CD4-positive, alpha-beta memory T cell (primary cell): Measurements from ENCODE around the gene ABL1. TPM values are rescaled to one million over a fixed set of nuclear protein-coding genes. Genes with fewer than 3 reads are reported as not detected.

Source experiments
- CTCF ChIA-PET: fragments of 350-600 bp; sonication (Branson Sonifier 250); formaldehyde crosslinking; loops from one replicate; lab custom pipeline; 2021; ENCODE audit warnings: inconsistent platforms; ENCODE audit not compliant: partially characterized antibody; lab: Charles Lee
- POLR2A ChIA-PET: fragments of 350-600 bp; sonication (Branson Sonifier 250); formaldehyde crosslinking; loops from one replicate; lab custom pipeline; 2021; ENCODE audit not compliant: partially characterized antibody; lab: Charles Lee
- DNase-seq, 5 donors: peaks; one replicate each; pipeline versions ENCODE4 v3.0.0 to v3.0.0-alpha.2; 2020 to 2022; ENCODE audit warnings: mixed read lengths in 1 of 5
- H3K27ac ChIP-seq: one replicate; pipeline ENCODE4 v1.7.0; 2013; ENCODE audit warnings: low read depth, low read length
- H3K27me3 ChIP-seq: 2 replicates; pipeline ENCODE4 v1.7.0; 2013; ENCODE audit warnings: mild to moderate bottlenecking, low read length, moderate library complexity; ENCODE audit not compliant: insufficient read depth
- H3K36me3 ChIP-seq: 2 replicates; pipeline ENCODE4 v1.7.0; 2013; ENCODE audit warnings: mild to moderate bottlenecking, low read length, moderate library complexity; ENCODE audit not compliant: insufficient read depth
- H3K4me1 ChIP-seq: 2 replicates; pipeline ENCODE4 v1.7.0; 2013; ENCODE audit warnings: mild to moderate bottlenecking, low read length, moderate library complexity; ENCODE audit not compliant: insufficient read depth
- H3K4me3 ChIP-seq, 2 donors: one replicate each; pipeline ENCODE4 v1.7.0; 2013; ENCODE audit warnings: low read length in 2 of 2, mild to moderate bottlenecking in 1 of 2
- H3K9me3 ChIP-seq, 2 donors: one replicate each; pipeline ENCODE4 v1.7.0; 2013; ENCODE audit warnings: low read length in 2 of 2, control low read depth in 1 of 2; ENCODE audit not compliant: control insufficient read depth in 1 of 2
- H3K27ac Mint-ChIP-seq, 7 donors: one replicate each; pipeline ENCODE4 v1.8.0; 2020 to 2021; ENCODE audit warnings: mixed read lengths in 7 of 7, mild to moderate bottlenecking in 6 of 7, inconsistent platforms in 3 of 7, moderate library complexity in 3 of 7
- H3K27me3 Mint-ChIP-seq, 2 donors: one replicate each; pipeline ENCODE4 v1.8.0; 2020 to 2021; ENCODE audit warnings: mixed read lengths in 2 of 2
- H3K36me3 Mint-ChIP-seq, 2 donors: one replicate each; pipeline ENCODE4 v1.8.0; 2020 to 2021; ENCODE audit warnings: mixed read lengths in 2 of 2, inconsistent platforms in 1 of 2, mild to moderate bottlenecking in 1 of 2
- H3K4me1 Mint-ChIP-seq, 4 donors: one replicate each; pipeline ENCODE4 v1.8.0; 2020 to 2021; ENCODE audit warnings: mixed read lengths in 4 of 4, mild to moderate bottlenecking in 1 of 4
- H3K4me3 Mint-ChIP-seq, 8 donors: one replicate each; pipeline ENCODE4 v1.8.0; 2020 to 2021; ENCODE audit warnings: mixed read lengths in 8 of 8, mild to moderate bottlenecking in 7 of 8, moderate library complexity in 6 of 8, inconsistent platforms in 3 of 8
- H3K9me3 Mint-ChIP-seq, 8 donors: one replicate each; pipeline ENCODE4 v1.8.0; 2020 to 2021; ENCODE audit warnings: mixed read lengths in 8 of 8, mild to moderate bottlenecking in 5 of 8, inconsistent platforms in 3 of 8, moderate library complexity in 1 of 8
- intact Hi-C: fragments of 100-400 bp; cut with micrococcal nuclease; formaldehyde crosslinking; loops from one replicate; pipeline ENCODE4 v1.15.1; 2023
- polyA plus RNA-seq, 2 donors: library from polyadenylated mRNA; unstranded; fragments of 300-500 nt; fragmentation: Illumina TruSeq; gene quantifications; one replicate each; pipeline ENCODE4 v1.2.3, GENCODE V29; 2021
- total RNA-seq, 2 experiments: library from RNA; stranded (reverse); gene quantifications; one replicate each; pipeline ENCODE4 v1.2.3, GENCODE V29; 2021

Gene ABL1
- total and polyA plus RNA-seq, 4 experiments from 2014 or later: 3.2 to 34.4 (median 23.0) TPM

GRCh38 chr9:130890870-130891687, 56.0 kb downstream of the ABL1 start:
- no peak overlapping the region for H3K27ac Mint-ChIP-seq
- Histone ChIP-seq H3K27me3 (no peaks in the 10 kb centered on the region), H3K4me3 (no peak overlapping the region), H3K27ac (no peak overlapping the region), H3K36me3 (peaks cover 4% of the 10 kb centered on the region), H3K4me1 (no peaks in the 10 kb centered on the region), H3K9me3 (no peaks in the 10 kb centered on the region)
- H3K9me3 Mint-ChIP-seq: no peaks in the 10 kb centered on the region
- H3K27me3 Mint-ChIP-seq: no peaks in the 10 kb centered on the region
- peaks cover 11 to 27% of the 10 kb centered on the region in 2 donors for H3K36me3 Mint-ChIP-seq
- H3K4me3 Mint-ChIP-seq: no peak overlapping the region
- no peaks in the 10 kb centered on the region for H3K4me1 Mint-ChIP-seq
- no peak for DNase-seq
- ChIA-PET POLR2A (no interaction called here), CTCF (interaction anchor here (0.8 to 0.9 kb wide), 2 partner anchors 20 to 29 kb away, joined by 3 read pairs; no protein-coding TSS in a partner anchor)
- intact Hi-C loops: no loop called here

GRCh38 chr9:130891688-130892476, 56.8 kb downstream of the ABL1 start:
- H3K4me1 Mint-ChIP-seq: no peaks in the 10 kb centered on the region
- intact Hi-C loops: no loop called here
- H3K27ac Mint-ChIP-seq: no peak overlapping the region
- Histone ChIP-seq H3K4me1 (no peaks in the 10 kb centered on the region), H3K9me3 (no peaks in the 10 kb centered on the region), H3K4me3 (no peak overlapping the region), H3K36me3 (peaks cover 4% of the 10 kb centered on the region), H3K27ac (no peak overlapping the region), H3K27me3 (no peaks in the 10 kb centered on the region)
- CTCF ChIA-PET: no interaction called here
- no peak for DNase-seq
- H3K27me3 Mint-ChIP-seq: no peaks in the 10 kb centered on the region
- H3K36me3 Mint-ChIP-seq: peaks cover 8 to 23% of the 10 kb centered on the region in 2 donors
- H3K4me3 Mint-ChIP-seq: no peak overlapping the region
- POLR2A ChIA-PET: no interaction called here
- no peaks in the 10 kb centered on the region for H3K9me3 Mint-ChIP-seq

DNA sequence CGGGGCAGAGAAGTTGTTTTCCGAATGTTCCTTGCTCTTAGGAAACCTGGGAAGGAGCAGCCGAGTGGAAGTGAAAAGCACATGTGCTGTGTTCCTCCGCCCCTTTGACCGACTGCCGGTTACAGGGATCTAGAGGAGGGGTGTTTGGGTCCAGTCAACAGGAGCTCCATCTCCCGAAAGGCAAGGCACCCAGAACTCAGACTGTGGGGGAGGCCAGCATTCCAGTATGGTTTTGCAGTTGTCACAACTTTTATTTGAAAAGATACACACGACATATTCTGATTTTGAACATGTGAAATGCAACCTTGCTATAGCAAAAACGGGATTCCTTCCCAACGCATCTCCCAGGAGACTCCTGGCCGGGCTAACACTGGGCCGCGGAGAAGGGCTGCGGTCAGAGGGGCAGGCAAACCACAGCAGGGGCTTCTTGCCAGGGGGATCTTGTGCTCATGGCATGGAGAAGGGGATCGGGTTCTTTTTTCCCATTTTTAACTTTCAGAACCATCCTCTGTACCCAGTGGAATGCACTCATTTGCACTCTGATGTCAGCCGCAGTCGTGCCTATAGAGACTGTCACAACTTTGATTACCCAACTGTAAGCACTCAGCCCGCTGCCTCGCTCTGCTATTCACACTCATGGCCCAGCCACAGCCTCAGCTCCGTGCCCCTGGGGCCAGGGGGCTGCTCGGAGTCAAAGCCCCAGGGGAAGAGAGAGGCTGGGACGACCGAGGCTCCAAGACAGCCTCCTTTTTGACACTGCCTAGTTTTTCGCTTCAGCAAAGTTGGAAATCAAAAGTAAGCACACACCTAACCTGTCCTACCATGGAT, 57.6 kb downstream of the ABL1 start:
- Histone ChIP-seq H3K27me3 (no peaks in the 10 kb centered on the region), H3K9me3 (no peaks in the 10 kb centered on the region), H3K36me3 (no peaks in the 10 kb centered on the region), H3K4me3 (no peak overlapping the region), H3K27ac (no peak overlapping the region), H3K4me1 (no peaks in the 10 kb centered on the region)
- Mint-ChIP-seq H3K27ac (peak overlapping the region in 1 of 7 donors; percentile 47), H3K36me3 (peaks cover under 1 to 15% of the 10 kb centered on the region in 2 donors), H3K9me3 (no peaks in the 10 kb centered on the region), H3K27me3 (no peaks in the 10 kb centered on the region), H3K4me3 (no peak overlapping the region), H3K4me1 (no peaks in the 10 kb centered on the region)
- ChIA-PET POLR2A (no interaction called here), CTCF (no interaction called here)
- DNase-seq: no peak
- intact Hi-C loops: no loop called here

DNA sequence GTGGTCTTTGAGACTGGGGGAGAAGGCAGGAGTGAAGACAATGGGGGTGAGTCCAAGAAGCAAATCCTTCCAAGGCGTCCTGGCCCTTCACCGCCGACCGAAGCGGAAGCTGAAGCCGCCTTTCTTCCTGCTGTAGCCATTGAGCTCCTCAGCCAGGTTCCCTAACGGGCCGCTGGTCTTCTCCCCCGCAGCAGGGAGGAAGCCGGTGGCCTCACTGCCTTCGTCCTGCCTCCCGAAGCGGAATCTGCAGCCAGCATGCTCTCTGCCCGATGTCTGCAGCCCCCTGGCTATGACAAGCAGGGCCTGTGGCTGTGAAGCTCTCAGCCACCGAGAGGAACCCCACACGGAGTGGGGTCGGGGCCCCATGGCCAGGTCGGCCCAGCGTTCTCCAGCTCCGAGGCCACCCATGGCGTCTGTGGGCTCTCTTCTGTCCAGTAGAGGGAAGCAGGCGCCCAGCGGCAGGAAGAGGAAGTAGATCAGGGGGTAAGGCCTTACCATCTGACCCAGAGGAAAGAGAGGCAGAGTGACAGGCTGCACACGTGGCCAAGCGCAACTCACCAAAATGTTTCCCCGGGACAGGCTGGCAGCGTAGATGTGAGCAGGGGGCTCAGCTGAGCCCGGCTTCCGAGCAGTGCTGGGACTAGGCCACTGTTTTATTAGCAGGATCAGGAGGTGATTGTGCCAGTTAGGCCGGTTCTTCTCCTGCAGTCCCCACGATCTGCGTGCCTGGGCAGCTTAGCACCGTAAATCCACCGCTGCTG, 58.5 kb downstream of the ABL1 start:
- H3K4me1 Mint-ChIP-seq: no peaks in the 10 kb centered on the region
- H3K36me3 Mint-ChIP-seq: peaks cover 0 to 6% of the 10 kb centered on the region in 2 donors
- no peak overlapping the region for H3K27ac ChIP-seq
- H3K36me3 ChIP-seq: no peaks in the 10 kb centered on the region
- no peaks in the 10 kb centered on the region for H3K27me3 Mint-ChIP-seq
- H3K9me3 Mint-ChIP-seq: no peaks in the 10 kb centered on the region
- H3K27ac Mint-ChIP-seq: peak overlapping the region in 1 of 7 donors; percentile 42
- H3K4me1 ChIP-seq: no peaks in the 10 kb centered on the region
- H3K27me3 ChIP-seq: no peaks in the 10 kb centered on the region
- no peak overlapping the region for H3K4me3 ChIP-seq
- no peak for DNase-seq
- H3K4me3 Mint-ChIP-seq: no peak overlapping the region
- intact Hi-C loops: no loop called here
- ChIA-PET POLR2A (no interaction called here), CTCF (interaction anchor here (0.5 kb wide), 1 partner anchor 1390 kb away, joined by 3 read pairs; no protein-coding TSS in a partner anchor)
- H3K9me3 ChIP-seq: no peaks in the 10 kb centered on the region

GRCh38 chr9:130894546-130894945, 59.5 kb downstream of the ABL1 start:
- Mint-ChIP-seq H3K4me1 (no peaks in the 10 kb centered on the region), H3K27ac (no peak overlapping the region), H3K9me3 (no peaks in the 10 kb centered on the region), H3K4me3 (no peak overlapping the region), H3K36me3 (peaks cover 0 to 4% of the 10 kb centered on the region in 2 donors), H3K27me3 (no peaks in the 10 kb centered on the region)
- no peak overlapping the region for H3K27ac ChIP-seq
- POLR2A ChIA-PET: no interaction called here
- no peaks in the 10 kb centered on the region for H3K9me3 ChIP-seq
- intact Hi-C loops: no loop called here
- no peak overlapping the region for H3K4me3 ChIP-seq
- CTCF ChIA-PET: no interaction called here
- no peaks in the 10 kb centered on the region for H3K27me3 ChIP-seq
- DNase-seq: no peak
- H3K4me1 ChIP-seq: no peaks in the 10 kb centered on the region
- H3K36me3 ChIP-seq: no peaks in the 10 kb centered on the region

- Mint-ChIP-seq H3K9me3 (no peaks in the 10 kb centered on the region), H3K4me3 (no peak overlapping the region), H3K36me3 (peaks cover 0 to 4% of the 10 kb centered on the region in 2 donors), H3K27ac (peak overlapping the region in 1 of 7 donors; percentile 48), H3K4me1 (no peaks in the 10 kb centered on the region), H3K27me3 (no peaks in the 10 kb centered on the region)
- H3K9me3 ChIP-seq: no peaks in the 10 kb centered on the region
- intact Hi-C loops: no loop called here
- H3K4me3 ChIP-seq: no peak overlapping the region
- POLR2A ChIA-PET: no interaction called here
- no peaks in the 10 kb centered on the region for H3K36me3 ChIP-seq
- no peak overlapping the region for H3K27ac ChIP-seq
- DNase-seq: no peak
- no peaks in the 10 kb centered on the region for H3K27me3 ChIP-seq
- no peaks in the 10 kb centered on the region for H3K4me1 ChIP-seq
- CTCF ChIA-PET: no interaction called here
These were observed 60.0 kb downstream of the ABL1 start for GRCh38 chr9:130895038-130895437.
